Peyer's patch (tissue), 4 donors: ENCODE results near the gene BBS9.
"Not testable (repeated sequence)": the region's sequence is repeated elsewhere in the genome, so short reads cannot be mapped to it uniquely, and the experiment has no call there.

Experiments
- CTCF ChIP-seq, 6 experiments: fragments of 450-650 bp in 4 of 6; fragments of 200-600 bp in 2 of 6; sonication (generic) in 1 of 6; IDR thresholded peaks; one replicate each; pipeline ENCODE4 v1.5.1; 2017 to 2019; ENCODE audit warnings: antibody characterized with exemption in 6 of 6, mild to moderate bottlenecking in 3 of 6, moderate library complexity in 1 of 6
- POLR2A ChIP-seq, 2 donors: fragments of 450-650 bp; IDR thresholded peaks; one replicate each; pipeline ENCODE4 v1.5.1; 2017; ENCODE audit warnings: antibody characterized with exemption in 2 of 2, mild to moderate bottlenecking in 2 of 2, moderate library complexity in 2 of 2

- not testable (repeated sequence) for TF ChIP-seq CTCF, POLR2A (IDR thresholded peaks at IDR 0.05)
Measured at GRCh38 chr7:33271839-33272371, 142.5 kb downstream of the BBS9 start.
